SJCRH30 (cell line): ENCODE measurements around the gene MALT1. TPM values are rescaled to one million over a fixed set of nuclear protein-coding genes. Genes with fewer than 3 reads are reported as not detected.

Experiments used
- DNase-seq, 2 experiments: peaks; one replicate each; pipeline ENCODE4 v3.0.0-alpha.2; 2015 to 2020
- H3K27ac ChIP-seq: fragments of 250-450 bp; sonication (Bioruptor Pico); 2 replicates; pipeline ENCODE4 v1.5.1; 2020; ENCODE audit warnings: mild to moderate bottlenecking, moderate library complexity
- H3K27me3 ChIP-seq: fragments of 250-450 bp; sonication (Bioruptor Pico); 2 replicates; pipeline ENCODE4 v1.5.1; 2020; ENCODE audit warnings: mild to moderate bottlenecking, moderate library complexity
- H3K36me3 ChIP-seq: fragments of 250-450 bp; sonication (Bioruptor Pico); 2 replicates; pipeline ENCODE4 v1.5.1; 2020; ENCODE audit warnings: mild to moderate bottlenecking, moderate library complexity
- H3K4me1 ChIP-seq: fragments of 250-450 bp; sonication (Bioruptor Pico); 2 replicates; pipeline ENCODE4 v1.5.1; 2020; ENCODE audit warnings: mild to moderate bottlenecking, moderate library complexity
- H3K4me3 ChIP-seq: fragments of 250-450 bp; sonication (Bioruptor Pico); 2 replicates; pipeline ENCODE4 v1.5.1; 2020; ENCODE audit warnings: mild to moderate bottlenecking, moderate library complexity
- H3K9me3 ChIP-seq: fragments of 250-450 bp; sonication (Bioruptor Pico); replicated peaks from 2 replicates; pipeline ENCODE4 v1.5.1; 2020; ENCODE audit warnings: mild to moderate bottlenecking, moderate library complexity
- total RNA-seq: library from RNA; depleted of rRNA; stranded (reverse); fragments of >200 nt; shearing (Covaris generic); gene quantifications from 2 replicates; pipeline ENCODE4 v1.2.3, GENCODE V29; 2014

Gene MALT1
- total RNA-seq, 1 experiment from 2014 or later, result 12.2 TPM

DNA sequence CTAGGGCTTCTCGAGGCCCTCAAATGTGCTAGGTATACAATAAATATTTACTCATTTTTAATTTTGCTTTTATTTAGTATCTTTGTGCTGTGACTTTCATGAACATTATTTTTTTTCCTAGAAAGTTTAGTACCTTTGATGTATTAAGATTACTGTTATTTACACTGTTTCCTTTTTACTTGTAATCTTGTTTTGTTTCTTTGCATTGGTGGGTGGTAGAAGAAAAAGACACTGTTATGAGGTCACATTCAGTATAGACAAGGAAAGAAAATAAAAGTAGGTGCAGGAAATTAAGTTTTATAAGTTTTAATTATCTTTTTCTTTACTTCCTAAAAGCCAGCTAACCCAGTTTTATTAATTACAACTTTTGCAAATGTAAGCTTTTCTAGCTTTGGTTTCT, 23.0 kb downstream of the MALT1 start:
- H3K4me3 ChIP-seq, result no peak overlapping the region
- H3K27ac ChIP-seq, result no peak overlapping the region
- no peak for DNase-seq
- H3K27me3 ChIP-seq, result no peaks in the 10 kb centered on the region
- no peaks in the 10 kb centered on the region for H3K9me3 ChIP-seq
- no peaks in the 10 kb centered on the region for H3K4me1 ChIP-seq
- H3K36me3 ChIP-seq, result no peaks in the 10 kb centered on the region

DNA sequence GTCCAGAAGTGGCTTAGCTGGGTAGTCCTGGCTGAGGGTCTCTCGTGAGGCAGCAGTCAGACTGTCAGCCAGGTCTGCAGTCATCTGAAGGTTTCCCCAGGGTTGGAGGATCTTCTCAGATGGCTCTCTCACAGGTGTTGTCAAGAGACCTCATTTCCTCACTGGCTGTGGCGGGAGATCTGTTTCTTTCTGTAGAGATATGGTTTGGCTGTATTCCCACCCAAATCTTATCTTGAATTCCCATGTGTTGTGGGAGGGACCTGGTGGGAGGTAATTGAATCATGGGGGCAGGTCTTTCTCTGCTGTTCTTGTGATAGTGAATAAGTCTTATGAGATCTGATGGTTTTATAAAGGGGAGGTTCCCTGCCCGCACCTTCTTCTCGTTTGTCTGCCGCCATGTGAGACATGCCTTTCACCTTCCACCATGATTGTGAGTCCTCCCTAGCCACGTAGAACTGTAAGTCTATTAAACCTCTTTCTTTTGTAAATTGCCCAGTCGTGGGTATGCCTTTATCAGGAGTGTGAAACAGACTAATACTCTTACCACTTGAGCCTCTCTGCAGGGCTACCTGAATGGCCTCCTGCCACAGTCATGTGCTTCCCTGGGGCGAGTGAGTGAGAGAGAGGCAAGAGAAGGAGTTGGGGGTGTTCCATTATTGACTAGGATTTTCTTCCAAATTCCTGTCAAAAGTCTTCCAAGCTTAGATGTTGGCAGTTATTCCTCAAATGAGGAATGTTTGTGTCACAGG, 23.6 kb downstream of the MALT1 start:
- H3K4me1 ChIP-seq, result no peaks in the 10 kb centered on the region
- no peak overlapping the region for H3K4me3 ChIP-seq
- no peak for DNase-seq
- H3K9me3 ChIP-seq, result no peaks in the 10 kb centered on the region
- H3K27me3 ChIP-seq, result no peaks in the 10 kb centered on the region
- no peaks in the 10 kb centered on the region for H3K36me3 ChIP-seq
- H3K27ac ChIP-seq, result no peak overlapping the region

DNA sequence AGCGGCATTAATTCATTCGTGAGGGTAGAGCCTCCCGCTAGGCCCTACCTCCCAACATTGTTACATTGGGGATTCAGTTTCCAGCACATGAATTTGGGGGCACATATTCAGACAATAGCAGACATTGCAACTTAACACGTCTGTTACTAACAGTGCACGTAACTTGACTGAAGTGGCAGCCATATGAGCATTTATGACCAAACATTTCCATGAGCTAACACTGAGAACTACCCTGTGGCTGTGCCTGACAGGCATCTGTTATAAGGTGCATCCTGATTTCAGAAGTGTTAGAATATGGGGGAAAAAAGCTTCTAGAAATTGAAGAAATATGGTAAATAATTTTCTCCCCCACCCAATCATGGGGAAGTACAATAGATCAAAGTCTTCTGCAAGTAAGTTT, 24.5 kb downstream of the MALT1 start:
- Histone ChIP-seq H3K9me3 (no peaks in the 10 kb centered on the region), H3K4me3 (no peak overlapping the region), H3K27me3 (no peaks in the 10 kb centered on the region), H3K36me3 (no peaks in the 10 kb centered on the region), H3K27ac (no peak overlapping the region), H3K4me1 (no peaks in the 10 kb centered on the region)
- no peak for DNase-seq

DNA sequence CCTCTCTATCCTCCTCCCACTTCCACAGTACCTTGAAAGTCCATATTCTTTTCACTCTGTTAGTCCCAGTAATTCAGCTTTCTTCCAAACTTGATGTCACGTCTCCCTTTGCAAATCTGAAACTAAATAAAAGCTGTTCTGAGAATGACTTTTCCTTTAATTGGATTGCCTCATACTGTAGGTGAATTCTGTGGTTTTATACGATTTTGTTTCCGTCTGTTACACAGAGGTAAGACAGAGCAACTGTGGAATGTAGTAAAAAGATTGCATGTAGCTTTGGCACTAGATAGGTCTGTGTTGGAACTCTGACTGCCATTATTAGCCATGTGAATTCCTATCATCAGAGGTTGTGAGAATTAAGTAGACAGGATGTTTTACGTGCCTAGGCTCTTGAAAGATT, 25.9 kb downstream of the MALT1 start:
- H3K9me3 ChIP-seq, result no peaks in the 10 kb centered on the region
- H3K27ac ChIP-seq, result no peak overlapping the region
- H3K27me3 ChIP-seq, result no peaks in the 10 kb centered on the region
- no peaks in the 10 kb centered on the region for H3K4me1 ChIP-seq
- no peak overlapping the region for H3K4me3 ChIP-seq
- H3K36me3 ChIP-seq, result no peaks in the 10 kb centered on the region
- no peak for DNase-seq

DNA sequence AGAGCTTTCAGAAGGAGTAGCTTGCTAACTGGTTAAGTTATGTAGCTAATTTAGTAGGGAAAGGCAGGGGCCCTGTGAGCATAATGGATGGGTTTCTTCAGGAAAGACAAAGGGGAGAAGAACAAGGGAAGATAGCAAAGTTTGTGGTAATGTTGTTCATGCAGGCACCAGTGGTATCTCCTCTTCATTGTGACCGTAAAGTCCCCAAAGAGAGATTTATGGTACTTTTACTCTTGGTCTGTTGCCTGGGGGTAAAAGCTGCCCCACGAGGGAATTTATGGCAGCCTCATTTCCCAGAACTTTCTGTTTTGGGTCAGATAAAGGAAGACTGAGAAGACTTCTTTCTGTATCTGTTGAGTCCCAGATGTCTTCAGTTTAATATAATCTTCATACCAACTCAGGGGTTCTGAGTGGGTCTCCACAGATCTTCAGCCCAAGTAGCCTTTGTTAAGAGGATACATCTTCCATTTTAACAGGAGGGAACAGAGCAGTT, 27.5 kb downstream of the MALT1 start:
- Histone ChIP-seq H3K4me1 (no peaks in the 10 kb centered on the region), H3K36me3 (no peaks in the 10 kb centered on the region), H3K9me3 (no peaks in the 10 kb centered on the region), H3K4me3 (no peak overlapping the region), H3K27me3 (no peaks in the 10 kb centered on the region), H3K27ac (no peak overlapping the region)
- no peak for DNase-seq

DNA sequence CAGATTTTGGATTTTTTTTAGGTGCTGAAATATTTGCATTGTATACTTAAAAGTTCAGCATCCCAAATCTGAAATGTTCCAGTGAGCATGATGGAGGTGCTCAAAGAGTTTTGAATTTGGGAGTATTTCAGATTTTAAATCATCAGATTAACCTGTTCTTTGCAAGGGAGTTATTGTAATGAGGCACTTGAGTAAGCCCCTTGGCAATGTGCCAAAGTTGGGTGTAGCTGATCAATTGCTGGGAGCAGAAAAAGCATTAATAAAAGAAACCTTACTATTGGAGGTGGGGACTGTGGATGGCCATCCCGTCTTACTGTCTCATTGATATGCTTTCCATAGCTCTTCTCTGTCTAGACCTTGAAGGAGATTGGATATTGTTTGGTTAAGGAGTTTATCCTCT, 28.3 kb downstream of the MALT1 start:
- Histone ChIP-seq H3K27ac (no peak overlapping the region), H3K27me3 (no peaks in the 10 kb centered on the region), H3K4me1 (no peaks in the 10 kb centered on the region), H3K4me3 (no peak overlapping the region), H3K9me3 (no peaks in the 10 kb centered on the region), H3K36me3 (no peaks in the 10 kb centered on the region)
- peak in 1 of 2 experiments; percentile 1 for DNase-seq

DNA sequence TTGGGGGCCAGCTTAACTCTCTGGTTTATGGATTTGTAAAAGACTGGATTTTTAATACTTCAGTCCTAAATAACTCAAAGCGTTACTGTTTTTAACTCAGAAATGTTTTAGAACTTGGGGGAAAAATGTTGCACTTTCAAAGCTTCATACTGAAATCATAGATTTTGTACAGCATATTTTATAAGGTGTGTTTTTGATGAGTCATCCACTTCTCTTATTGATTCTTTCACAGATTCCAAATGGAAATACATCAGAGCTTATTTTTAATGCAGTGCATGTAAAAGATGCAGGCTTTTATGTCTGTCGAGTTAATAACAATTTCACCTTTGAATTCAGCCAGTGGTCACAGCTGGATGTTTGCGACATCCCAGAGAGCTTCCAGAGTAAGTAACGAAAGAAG, 28.9 kb downstream of the MALT1 start:
- no peaks in the 10 kb centered on the region for H3K27me3 ChIP-seq
- no peaks in the 10 kb centered on the region for H3K4me1 ChIP-seq
- H3K36me3 ChIP-seq, result no peaks in the 10 kb centered on the region
- no peaks in the 10 kb centered on the region for H3K9me3 ChIP-seq
- H3K27ac ChIP-seq, result no peak overlapping the region
- DNase-seq, result no peak
- no peak overlapping the region for H3K4me3 ChIP-seq

DNA sequence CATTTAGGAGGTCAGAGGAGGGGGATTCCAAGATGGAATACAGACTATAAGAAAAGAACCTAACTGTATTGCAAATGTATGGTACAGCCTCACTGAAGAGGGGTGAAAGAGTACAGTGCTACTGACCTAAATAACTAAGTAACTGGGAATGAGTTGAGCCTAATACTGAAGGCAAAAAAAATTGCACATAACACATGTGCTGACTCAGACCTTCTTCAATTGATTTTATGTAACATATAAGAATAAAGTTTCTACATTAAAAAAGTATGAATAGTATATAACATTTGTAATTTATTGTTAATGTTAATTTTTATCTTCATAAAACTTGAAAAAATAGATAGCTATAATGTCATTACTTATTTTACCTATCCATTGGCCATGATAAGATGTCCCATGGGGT, 41.7 kb downstream of the MALT1 start:
- Histone ChIP-seq H3K4me1 (no peaks in the 10 kb centered on the region), H3K27me3 (no peaks in the 10 kb centered on the region), H3K36me3 (no peaks in the 10 kb centered on the region), H3K9me3 (no peaks in the 10 kb centered on the region), H3K4me3 (no peak overlapping the region), H3K27ac (no peak overlapping the region)
- DNase-seq, result no peak

DNA sequence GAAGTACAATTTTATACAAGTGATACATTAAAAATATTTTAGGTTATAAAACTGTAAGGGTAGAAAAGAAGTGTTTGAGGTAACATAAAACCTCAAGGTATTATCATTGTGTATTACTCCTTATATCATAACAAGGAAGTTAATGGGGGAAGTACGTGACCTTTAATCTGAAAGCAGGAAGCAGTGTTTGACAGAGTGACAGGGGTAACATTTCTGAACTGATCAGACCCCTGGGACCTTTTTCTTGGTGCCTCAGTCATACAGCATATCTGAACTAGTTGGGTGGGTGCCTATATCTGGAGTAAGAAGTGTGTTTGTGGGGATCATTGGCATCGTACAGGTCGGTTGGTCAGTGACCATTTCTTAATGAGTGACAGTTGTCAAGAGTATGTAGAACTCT, 43.0 kb downstream of the MALT1 start:
- no peak for DNase-seq
- Histone ChIP-seq H3K4me3 (no peak overlapping the region), H3K36me3 (no peaks in the 10 kb centered on the region), H3K4me1 (no peaks in the 10 kb centered on the region), H3K9me3 (no peaks in the 10 kb centered on the region), H3K27me3 (no peaks in the 10 kb centered on the region), H3K27ac (no peak overlapping the region)

DNA sequence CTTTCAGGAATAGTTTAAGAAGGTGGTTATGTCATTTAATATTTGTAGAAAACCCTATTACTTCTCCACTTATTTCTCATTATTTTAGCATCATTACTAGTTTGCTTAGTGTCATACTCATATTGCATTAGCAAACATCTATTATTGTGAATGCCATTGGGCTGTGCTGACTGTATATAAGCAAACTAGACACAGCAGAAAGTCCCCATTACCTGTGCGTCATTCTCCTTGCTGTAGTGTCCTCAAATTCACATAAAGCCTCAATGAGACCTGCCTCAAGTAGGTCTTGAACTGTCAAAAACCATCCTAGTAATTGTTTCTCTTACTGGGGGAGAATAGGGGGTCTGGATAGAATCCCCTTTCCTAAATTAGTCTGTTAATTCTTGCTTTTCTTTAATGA, 43.6 kb downstream of the MALT1 start:
- no peak overlapping the region for H3K27ac ChIP-seq
- no peaks in the 10 kb centered on the region for H3K36me3 ChIP-seq
- DNase-seq, result no peak
- no peaks in the 10 kb centered on the region for H3K4me1 ChIP-seq
- no peaks in the 10 kb centered on the region for H3K9me3 ChIP-seq
- no peaks in the 10 kb centered on the region for H3K27me3 ChIP-seq
- H3K4me3 ChIP-seq, result no peak overlapping the region

DNA sequence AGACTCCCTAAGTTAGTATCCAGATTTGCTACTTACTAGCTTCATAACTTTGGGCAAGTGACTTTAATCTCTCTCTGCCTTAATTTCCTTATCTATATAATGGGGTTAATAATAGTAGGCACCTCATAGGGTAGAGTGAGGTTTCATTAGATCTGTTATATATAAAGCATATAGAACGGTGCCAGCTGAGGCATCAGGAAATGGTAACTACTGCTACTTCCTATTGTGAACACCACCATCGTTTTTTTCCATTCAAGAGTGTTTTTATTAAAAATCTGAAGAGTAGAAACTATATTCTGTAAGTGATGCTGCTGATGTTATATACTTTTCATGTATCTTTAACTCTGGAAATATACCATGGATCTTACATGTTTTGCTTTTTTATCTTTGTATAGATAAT, 44.3 kb downstream of the MALT1 start:
- DNase-seq, result no peak
- H3K9me3 ChIP-seq, result no peaks in the 10 kb centered on the region
- no peak overlapping the region for H3K4me3 ChIP-seq
- no peaks in the 10 kb centered on the region for H3K4me1 ChIP-seq
- no peaks in the 10 kb centered on the region for H3K27me3 ChIP-seq
- H3K36me3 ChIP-seq, result no peaks in the 10 kb centered on the region
- no peak overlapping the region for H3K27ac ChIP-seq

DNA sequence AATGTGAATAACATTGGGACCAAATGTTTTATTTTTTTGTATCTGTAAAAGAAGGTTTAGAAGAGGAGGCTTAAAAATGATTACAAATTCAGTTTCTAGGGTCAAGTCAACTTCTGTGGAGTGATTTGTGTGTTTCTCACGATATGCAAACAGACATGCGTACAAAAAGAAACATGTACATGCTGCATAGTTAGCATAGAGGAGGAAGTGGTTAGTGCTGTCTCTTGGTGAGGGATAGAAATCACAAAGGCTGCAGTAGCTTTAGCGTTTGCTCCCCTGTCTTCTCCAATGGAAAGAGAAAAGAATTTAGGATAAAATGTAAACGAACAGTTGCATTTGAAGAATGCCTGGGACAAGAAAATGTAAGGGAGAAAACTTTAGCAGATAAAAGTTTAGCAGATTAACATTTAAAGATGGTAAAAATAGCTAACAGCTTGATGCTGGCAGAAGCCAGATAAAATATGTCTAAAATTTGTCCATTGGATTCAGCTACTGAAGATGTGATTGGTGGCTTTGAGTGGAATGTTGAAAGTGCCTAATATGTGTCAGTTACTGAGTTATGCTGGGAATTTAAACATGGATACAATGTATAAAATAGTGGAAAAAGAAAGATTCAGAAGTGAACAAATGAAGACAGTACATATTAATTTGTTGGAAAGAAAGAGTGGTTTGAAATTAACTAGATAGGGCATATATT, 44.9 kb downstream of the MALT1 start:
- no peaks in the 10 kb centered on the region for H3K9me3 ChIP-seq
- no peak for DNase-seq

DNA sequence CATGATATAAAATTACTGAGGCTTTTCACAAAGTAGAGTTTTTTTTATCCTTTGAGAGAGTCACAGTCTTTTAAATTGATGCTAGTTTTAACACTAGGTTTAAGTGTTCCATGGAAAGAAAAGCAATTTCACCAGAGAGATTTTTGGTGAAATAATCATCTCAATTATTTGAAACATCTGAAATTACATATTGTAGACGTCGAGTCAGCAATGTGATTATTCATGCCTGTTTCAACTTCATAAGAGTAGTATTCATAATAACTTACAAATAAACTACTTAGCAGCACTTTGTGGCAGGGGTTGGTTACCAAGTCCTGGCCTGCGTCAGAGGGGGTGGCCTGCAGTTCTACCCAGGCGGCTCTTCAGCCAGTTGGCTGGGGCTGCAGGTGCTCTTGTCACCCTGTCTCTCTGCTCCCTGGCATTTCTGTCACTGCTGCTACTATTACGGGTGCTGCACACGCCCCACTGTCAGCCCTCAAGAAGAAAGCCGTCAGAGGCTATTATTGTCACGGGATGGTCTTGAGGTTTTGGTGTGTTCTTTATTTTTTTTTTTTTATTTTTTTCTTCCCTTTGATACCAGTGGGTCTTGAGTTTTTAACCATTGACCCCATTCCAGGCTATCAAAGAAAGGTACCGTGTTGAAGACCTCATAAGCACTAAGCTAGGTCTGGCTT, 50.4 kb downstream of the MALT1 start:
- Histone ChIP-seq H3K4me3 (no peak overlapping the region), H3K4me1 (no peaks in the 10 kb centered on the region), H3K27ac (no peak overlapping the region), H3K9me3 (no peaks in the 10 kb centered on the region), H3K36me3 (no peaks in the 10 kb centered on the region), H3K27me3 (no peaks in the 10 kb centered on the region)
- DNase-seq, result no peak

More for the DNA sequence above, 44.9 kb downstream of the MALT1 start:
- Histone ChIP-seq H3K4me3 (no peak overlapping the region), H3K36me3 (no peaks in the 10 kb centered on the region), H3K4me1 (no peaks in the 10 kb centered on the region), H3K27me3 (no peaks in the 10 kb centered on the region), H3K27ac (no peak overlapping the region)

DNA sequence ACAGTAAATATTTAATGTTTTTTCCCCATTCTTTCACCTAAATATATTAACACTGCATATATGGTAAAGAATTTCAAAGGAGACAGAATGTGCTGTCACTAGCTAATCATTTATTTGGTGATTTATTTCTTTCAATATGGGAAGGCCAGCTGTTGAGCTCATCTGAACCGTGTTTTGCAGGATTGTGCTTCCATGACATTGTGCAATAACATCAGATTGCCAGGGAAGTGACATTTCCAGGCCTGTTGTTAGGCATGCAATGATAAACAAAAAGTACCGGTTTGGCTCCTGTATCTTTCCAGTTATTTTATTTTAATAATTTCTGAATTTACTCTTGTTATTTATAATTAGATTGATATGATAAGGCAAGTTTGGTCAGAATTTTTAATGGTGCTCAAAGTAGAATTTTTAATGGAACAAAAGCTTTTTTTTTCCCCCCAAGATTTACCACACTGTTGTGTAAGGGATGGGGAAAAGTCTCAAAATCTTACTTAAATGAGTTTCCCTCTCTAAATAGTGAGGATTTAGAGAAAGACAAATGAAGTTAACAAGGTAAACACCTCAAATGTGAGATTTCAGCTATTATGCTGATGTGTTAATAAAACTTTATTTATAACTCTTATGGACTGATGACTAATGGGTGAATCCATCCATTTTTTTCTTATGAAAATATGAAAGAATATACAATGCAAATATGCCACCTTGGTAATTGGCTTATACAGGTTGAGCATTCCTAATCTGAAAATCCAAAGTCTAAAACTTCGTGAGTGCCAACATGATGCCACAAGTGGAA, 52.7 kb downstream of the MALT1 start:
- no peaks in the 10 kb centered on the region for H3K4me1 ChIP-seq
- no peaks in the 10 kb centered on the region for H3K36me3 ChIP-seq
- H3K27me3 ChIP-seq, result no peaks in the 10 kb centered on the region
- H3K27ac ChIP-seq, result no peak overlapping the region
- DNase-seq, result no peak
- H3K9me3 ChIP-seq, result no peaks in the 10 kb centered on the region
- H3K4me3 ChIP-seq, result no peak overlapping the region

DNA sequence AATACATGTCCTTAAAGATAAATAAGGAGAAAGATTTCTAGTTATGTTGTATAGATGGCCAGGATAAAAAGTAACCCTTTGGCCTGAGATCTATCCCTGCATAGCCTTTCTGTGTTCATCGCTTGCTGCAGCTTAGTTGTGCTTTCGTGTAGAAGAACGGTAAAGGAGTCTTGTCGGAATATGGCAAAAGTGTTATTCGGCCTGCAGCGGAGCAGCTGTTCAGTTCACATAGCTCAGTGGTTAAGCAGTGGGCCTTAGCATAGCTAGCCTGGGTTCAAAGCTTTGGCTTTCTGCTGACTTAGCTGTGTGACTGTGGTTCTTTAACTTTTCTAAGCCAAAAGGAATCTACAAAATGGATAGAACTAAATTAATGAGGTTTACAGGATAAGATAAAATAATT, 55.4 kb downstream of the MALT1 start:
- H3K27ac ChIP-seq, result no peak overlapping the region
- no peak overlapping the region for H3K4me3 ChIP-seq
- H3K9me3 ChIP-seq, result no peaks in the 10 kb centered on the region
- H3K4me1 ChIP-seq, result no peaks in the 10 kb centered on the region
- no peaks in the 10 kb centered on the region for H3K27me3 ChIP-seq
- DNase-seq, result peak in 1 of 2 experiments; percentile 18
- H3K36me3 ChIP-seq, result no peaks in the 10 kb centered on the region
